ENCODE data around the gene BET1. TPM values are rescaled to one million over a fixed set of nuclear protein-coding genes. Genes with fewer than 3 reads are reported as not detected.

The BET1 gene
- total RNA-seq, 1 donor from 2014 or later = 35.4 TPM

DNA sequence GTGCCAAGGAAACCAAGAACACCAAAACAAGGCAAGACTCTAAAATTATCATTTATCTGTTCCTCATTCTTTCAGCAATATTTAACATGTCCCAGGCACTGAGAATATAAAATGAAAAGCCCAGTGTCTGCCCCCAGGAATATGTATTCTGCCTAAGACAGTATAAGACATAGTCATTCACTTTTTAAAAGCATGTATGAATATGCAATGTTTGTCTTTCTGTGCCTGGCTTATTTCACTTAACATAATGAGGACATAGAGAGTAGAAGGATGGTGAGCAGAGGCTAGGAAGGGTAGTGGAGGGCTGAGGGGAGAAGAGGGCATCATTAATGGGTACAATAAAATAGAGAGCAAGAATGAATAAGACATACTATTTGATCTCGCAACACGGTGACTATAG, 44.6 kb upstream of the BET1 start:
- TF ChIP-seq, protein P1, sequence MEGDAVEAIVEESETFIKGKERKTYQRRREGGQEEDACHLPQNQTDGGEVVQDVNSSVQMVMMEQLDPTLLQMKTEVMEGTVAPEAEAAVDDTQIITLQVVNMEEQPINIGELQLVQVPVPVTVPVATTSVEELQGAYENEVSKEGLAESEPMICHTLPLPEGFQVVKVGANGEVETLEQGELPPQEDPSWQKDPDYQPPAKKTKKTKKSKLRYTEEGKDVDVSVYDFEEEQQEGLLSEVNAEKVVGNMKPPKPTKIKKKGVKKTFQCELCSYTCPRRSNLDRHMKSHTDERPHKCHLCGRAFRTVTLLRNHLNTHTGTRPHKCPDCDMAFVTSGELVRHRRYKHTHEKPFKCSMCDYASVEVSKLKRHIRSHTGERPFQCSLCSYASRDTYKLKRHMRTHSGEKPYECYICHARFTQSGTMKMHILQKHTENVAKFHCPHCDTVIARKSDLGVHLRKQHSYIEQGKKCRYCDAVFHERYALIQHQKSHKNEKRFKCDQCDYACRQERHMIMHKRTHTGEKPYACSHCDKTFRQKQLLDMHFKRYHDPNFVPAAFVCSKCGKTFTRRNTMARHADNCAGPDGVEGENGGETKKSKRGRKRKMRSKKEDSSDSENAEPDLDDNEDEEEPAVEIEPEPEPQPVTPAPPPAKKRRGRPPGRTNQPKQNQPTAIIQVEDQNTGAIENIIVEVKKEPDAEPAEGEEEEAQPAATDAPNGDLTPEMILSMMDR (IDR thresholded peaks at IDR 0.05; ENCODE audit: insufficient read depth, low read length, poor library complexity, severe bottlenecking) = no peak
- Histone ChIP-seq H3K36me3 (ENCODE audit: control insufficient read depth, insufficient read depth, low read length) (no peaks in the 10 kb centered on the region), H3K27me3 (ENCODE audit: control insufficient read depth, insufficient read depth, low read length) (no peaks in the 10 kb centered on the region), H3K4me3 (ENCODE audit: low read depth, low read length) (no peak overlapping the region)
- DNase-seq (ENCODE audit: low read depth) = no peak

DNA sequence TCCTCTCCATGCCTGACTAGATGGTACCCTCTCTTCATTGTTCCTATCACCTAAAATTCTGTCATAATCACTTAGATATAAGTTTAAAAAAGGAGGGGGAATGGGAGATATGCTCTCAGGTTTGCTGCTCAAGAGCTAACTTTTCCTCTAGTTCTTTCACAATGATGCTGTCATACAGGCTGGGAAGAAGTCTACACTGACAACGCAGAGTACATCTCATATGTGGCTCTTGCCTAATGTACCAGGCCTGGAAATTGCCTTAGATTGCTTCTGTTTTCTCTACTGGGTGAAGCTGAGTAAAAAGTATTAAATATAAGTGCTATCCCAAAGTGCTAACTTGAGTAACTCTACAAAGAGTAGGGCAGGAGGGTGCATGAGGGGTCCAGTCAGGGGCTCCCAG, 43.8 kb upstream of the BET1 start:
- no peak overlapping the region for H3K4me3 ChIP-seq (ENCODE audit: low read depth, low read length)
- DNase-seq (ENCODE audit: low read depth) = no peak
- H3K36me3 ChIP-seq (ENCODE audit: control insufficient read depth, insufficient read depth, low read length) = no peaks in the 10 kb centered on the region
- TF ChIP-seq, protein P1 (IDR thresholded peaks at IDR 0.05; ENCODE audit: insufficient read depth, low read length, poor library complexity, severe bottlenecking) = no peak
- H3K27me3 ChIP-seq (ENCODE audit: control insufficient read depth, insufficient read depth, low read length) = no peaks in the 10 kb centered on the region

DNA sequence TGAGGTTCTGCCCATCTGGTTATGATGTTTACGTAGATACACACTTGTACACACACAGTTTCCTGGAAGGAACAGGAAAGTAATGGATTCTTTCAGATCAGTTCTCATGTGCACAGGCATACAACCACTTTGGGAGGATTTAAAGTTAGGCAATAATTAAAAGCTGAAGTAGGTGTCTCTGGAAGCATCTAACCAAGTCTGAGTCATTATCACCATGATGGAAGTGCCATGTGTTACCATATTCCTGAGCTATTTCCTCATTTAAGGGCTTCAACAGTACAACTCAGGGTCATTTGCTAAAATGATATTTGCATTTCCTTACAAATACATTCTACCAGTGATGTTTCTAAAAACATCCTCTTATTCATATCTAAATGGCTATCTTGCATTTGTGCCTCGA, 41.4 kb upstream of the BET1 start:
- DNase-seq (ENCODE audit: low read depth) = no peak
- TF ChIP-seq, protein P1 (IDR thresholded peaks at IDR 0.05; ENCODE audit: insufficient read depth, low read length, poor library complexity, severe bottlenecking) = no peak
- Histone ChIP-seq H3K4me3 (ENCODE audit: low read depth, low read length) (no peak overlapping the region), H3K27me3 (ENCODE audit: control insufficient read depth, insufficient read depth, low read length) (no peaks in the 10 kb centered on the region), H3K36me3 (ENCODE audit: control insufficient read depth, insufficient read depth, low read length) (no peaks in the 10 kb centered on the region)

DNA sequence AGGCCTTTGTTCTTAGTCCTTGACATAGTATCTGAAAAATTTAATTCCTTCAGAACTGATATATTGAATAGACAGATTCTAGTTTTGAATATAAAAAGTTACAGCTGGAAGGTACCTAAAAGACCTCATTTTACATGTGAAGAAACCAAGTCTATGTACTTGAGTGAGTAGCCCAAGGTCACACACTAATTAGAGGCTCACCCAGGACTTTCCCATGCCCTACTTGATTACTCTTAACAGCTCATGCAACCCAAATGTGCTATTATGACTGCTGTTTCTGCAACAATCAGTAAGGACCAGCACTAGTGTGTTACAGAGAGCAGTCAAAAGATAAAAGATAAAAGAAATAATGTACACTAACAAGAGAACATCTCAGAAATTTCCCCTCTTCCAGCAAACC, 40.7 kb upstream of the BET1 start:
- TF ChIP-seq, protein P1 (IDR thresholded peaks at IDR 0.05; ENCODE audit: insufficient read depth, low read length, poor library complexity, severe bottlenecking) = no peak
- no peak for DNase-seq (ENCODE audit: low read depth)
- H3K4me3 ChIP-seq (ENCODE audit: low read depth, low read length) = no peak overlapping the region
- H3K36me3 ChIP-seq (ENCODE audit: control insufficient read depth, insufficient read depth, low read length) = no peaks in the 10 kb centered on the region
- H3K27me3 ChIP-seq (ENCODE audit: control insufficient read depth, insufficient read depth, low read length) = no peaks in the 10 kb centered on the region

DNA sequence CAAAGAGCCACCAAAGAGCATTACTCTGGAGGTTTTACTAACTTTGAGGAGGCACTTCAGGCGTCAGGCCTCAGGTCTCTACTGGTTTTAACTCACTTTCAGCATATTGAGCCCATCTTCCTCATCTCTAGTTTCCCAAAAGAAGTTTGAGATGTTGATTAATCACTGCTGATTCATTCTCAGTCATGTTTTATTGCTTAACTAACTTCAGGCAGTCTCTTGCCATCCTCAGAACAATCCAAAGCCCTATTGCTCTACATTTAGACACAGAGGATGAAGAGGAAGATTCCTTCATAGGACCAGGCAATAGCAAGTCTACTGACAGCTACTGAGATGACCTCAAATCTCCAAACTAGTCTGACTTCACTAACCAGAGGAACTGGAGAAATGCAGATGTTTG, 39.1 kb upstream of the BET1 start:
- no peak overlapping the region for H3K4me3 ChIP-seq (ENCODE audit: low read depth, low read length)
- no peaks in the 10 kb centered on the region for H3K36me3 ChIP-seq (ENCODE audit: control insufficient read depth, insufficient read depth, low read length)
- H3K27me3 ChIP-seq (ENCODE audit: control insufficient read depth, insufficient read depth, low read length) = no peaks in the 10 kb centered on the region
- TF ChIP-seq, protein P1 (IDR thresholded peaks at IDR 0.05; ENCODE audit: insufficient read depth, low read length, poor library complexity, severe bottlenecking) = no peak
- no peak for DNase-seq (ENCODE audit: low read depth)

DNA sequence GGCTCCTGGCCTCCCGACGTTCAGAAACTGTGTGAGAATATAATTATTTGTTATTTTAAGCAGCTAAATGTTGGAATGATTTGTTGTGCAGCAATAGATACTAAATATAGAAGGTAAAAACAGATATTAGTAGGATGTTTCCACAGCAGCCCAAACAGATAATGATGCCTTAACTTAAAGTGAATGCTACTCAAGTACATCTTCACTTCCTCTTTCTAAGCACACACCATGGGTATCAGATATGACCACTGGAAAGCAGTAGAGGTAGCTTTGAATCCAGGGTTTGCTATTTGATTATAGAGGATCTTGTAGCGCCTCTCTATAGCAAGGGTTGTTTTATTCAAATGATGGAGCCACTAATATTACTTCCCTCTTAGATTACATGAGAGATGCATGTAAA, 38.2 kb upstream of the BET1 start:
- H3K27me3 ChIP-seq (ENCODE audit: control insufficient read depth, insufficient read depth, low read length) = no peaks in the 10 kb centered on the region
- H3K4me3 ChIP-seq (ENCODE audit: low read depth, low read length) = no peak overlapping the region
- TF ChIP-seq, protein P1 (IDR thresholded peaks at IDR 0.05; ENCODE audit: insufficient read depth, low read length, poor library complexity, severe bottlenecking) = no peak
- H3K36me3 ChIP-seq (ENCODE audit: control insufficient read depth, insufficient read depth, low read length) = no peaks in the 10 kb centered on the region
- DNase-seq (ENCODE audit: low read depth) = no peak

Measured in kidney epithelial cell (primary cell).